Effector memory CD8-positive, alpha-beta T cell (primary cell): Measurements from ENCODE around the gene HOXD4.

ENCODE experiments used
- ATAC-seq: fragments of 150-1000 bp; cut with Tn5 transposase; replicated peaks from 2 replicates; pipeline ENCODE4 v1.10.0; 2021; ENCODE audit warnings: mild to moderate bottlenecking, moderate library complexity
- DNase-seq, 3 experiments: peaks; one replicate each; pipeline ENCODE4 v3.0.0; 2021
- H3K27ac Mint-ChIP-seq, 2 donors: one replicate each; pipeline ENCODE4 v1.8.0; 2022; ENCODE audit warnings: mild to moderate bottlenecking in 2 of 2, mixed read lengths in 2 of 2, moderate library complexity in 2 of 2
- H3K27me3 Mint-ChIP-seq, 2 donors: one replicate each; pipeline ENCODE4 v1.8.0; 2022; ENCODE audit warnings: mixed read lengths in 2 of 2
- H3K36me3 Mint-ChIP-seq: one replicate; pipeline ENCODE4 v1.8.0; 2022; ENCODE audit warnings: mild to moderate bottlenecking, moderate library complexity, mixed read lengths; ENCODE audit not compliant: insufficient read depth
- H3K4me1 Mint-ChIP-seq, 2 donors: one replicate each; pipeline ENCODE4 v1.8.0; 2022; ENCODE audit warnings: low read depth in 2 of 2, mixed read lengths in 2 of 2
- H3K4me3 Mint-ChIP-seq, 2 donors: one replicate each; pipeline ENCODE4 v1.8.0; 2022; ENCODE audit warnings: mild to moderate bottlenecking in 2 of 2, mixed read lengths in 2 of 2, moderate library complexity in 2 of 2
- H3K9me3 Mint-ChIP-seq, 2 donors: one replicate each; pipeline ENCODE4 v1.8.0; 2022; ENCODE audit warnings: mixed read lengths in 2 of 2

Gene HOXD4

GRCh38 chr2:176164611-176165369 is 13.4 kb downstream of the HOXD4 start:
- Mint-ChIP-seq H3K27me3 (peaks cover 87 to 100% of the 10 kb centered on the region in 2 donors), H3K4me1 (peaks cover 3 to 10% of the 10 kb centered on the region in 2 donors), H3K36me3 (peaks cover 28% of the 10 kb centered on the region), H3K4me3 (peak overlapping the region in 1 of 2 donors; percentile 37), H3K9me3 (peaks cover 0 to 4% of the 10 kb centered on the region in 2 donors), H3K27ac (no peak overlapping the region)
- DNase-seq (no peak), ATAC-seq (no peak)

- DNase-seq (no peak), ATAC-seq (no peak)
- H3K27ac Mint-ChIP-seq: no peak overlapping the region
- peak overlapping the region in 1 of 2 donors; percentile 37 for H3K4me3 Mint-ChIP-seq
- H3K4me1 Mint-ChIP-seq: peaks cover 3 to 10% of the 10 kb centered on the region in 2 donors
- H3K9me3 Mint-ChIP-seq: peaks cover 0 to 4% of the 10 kb centered on the region in 2 donors
- H3K27me3 Mint-ChIP-seq: peaks cover 90 to 100% of the 10 kb centered on the region in 2 donors
- peaks cover 26% of the 10 kb centered on the region for H3K36me3 Mint-ChIP-seq
These were observed 14.2 kb downstream of the HOXD4 start for GRCh38 chr2:176165370-176166050.

- Mint-ChIP-seq H3K27ac (no peak overlapping the region), H3K27me3 (peaks cover 90 to 100% of the 10 kb centered on the region in 2 donors), H3K4me1 (peaks cover 3 to 7% of the 10 kb centered on the region in 2 donors), H3K9me3 (peaks cover 0 to 4% of the 10 kb centered on the region in 2 donors), H3K36me3 (peaks cover 19% of the 10 kb centered on the region), H3K4me3 (no peak overlapping the region)
- no peak for DNase-seq
- ATAC-seq: no peak
These were observed 14.9 kb downstream of the HOXD4 start for GRCh38 chr2:176166272-176166671.

GRCh38 chr2:176167398-176167797 is 16.0 kb downstream of the HOXD4 start:
- ATAC-seq (no peak), DNase-seq (no peak)
- Mint-ChIP-seq H3K9me3 (peaks cover 0 to 4% of the 10 kb centered on the region in 2 donors), H3K36me3 (peaks cover 19% of the 10 kb centered on the region), H3K27me3 (peaks cover 87 to 100% of the 10 kb centered on the region in 2 donors), H3K4me1 (peaks cover 3 to 9% of the 10 kb centered on the region in 2 donors), H3K27ac (no peak overlapping the region), H3K4me3 (no peak overlapping the region)

- H3K4me3 Mint-ChIP-seq: no peak overlapping the region
- no peak for DNase-seq
These were observed 17.8 kb downstream of the HOXD4 start for GRCh38 chr2:176169181-176169580.

GRCh38 chr2:176169711-176170110 is 18.4 kb downstream of the HOXD4 start:
- DNase-seq (no peak), ATAC-seq (no peak)
- peaks cover 87 to 100% of the 10 kb centered on the region in 2 donors for H3K27me3 Mint-ChIP-seq
- no peak overlapping the region for H3K4me3 Mint-ChIP-seq
- no peaks in the 10 kb centered on the region for H3K9me3 Mint-ChIP-seq
- peaks cover 0 to 4% of the 10 kb centered on the region in 2 donors for H3K4me1 Mint-ChIP-seq
- H3K36me3 Mint-ChIP-seq: peaks cover 5% of the 10 kb centered on the region
- H3K27ac Mint-ChIP-seq: no peak overlapping the region

More at GRCh38 chr2:176169181-176169580, 17.8 kb downstream of the HOXD4 start:
- H3K9me3 Mint-ChIP-seq: peaks cover 0 to 2% of the 10 kb centered on the region in 2 donors
- H3K27ac Mint-ChIP-seq: no peak overlapping the region
- H3K36me3 Mint-ChIP-seq: peaks cover 7% of the 10 kb centered on the region
- H3K4me1 Mint-ChIP-seq: peaks cover 1 to 8% of the 10 kb centered on the region in 2 donors
- peaks cover 88 to 100% of the 10 kb centered on the region in 2 donors for H3K27me3 Mint-ChIP-seq
- no peak for ATAC-seq

- no peak for ATAC-seq
- H3K36me3 Mint-ChIP-seq: no peaks in the 10 kb centered on the region
- H3K4me1 Mint-ChIP-seq: peaks cover 0 to 5% of the 10 kb centered on the region in 2 donors
- peaks cover 87 to 100% of the 10 kb centered on the region in 2 donors for H3K27me3 Mint-ChIP-seq
- no peaks in the 10 kb centered on the region for H3K9me3 Mint-ChIP-seq
- DNase-seq: no peak
- no peak overlapping the region for H3K27ac Mint-ChIP-seq
- no peak overlapping the region for H3K4me3 Mint-ChIP-seq
These were observed 19.4 kb downstream of the HOXD4 start for GRCh38 chr2:176170602-176171305.

- Mint-ChIP-seq H3K4me3 (no peak overlapping the region), H3K4me1 (peaks cover 0 to 7% of the 10 kb centered on the region in 2 donors), H3K9me3 (no peaks in the 10 kb centered on the region), H3K27me3 (peaks cover 87 to 100% of the 10 kb centered on the region in 2 donors), H3K36me3 (no peaks in the 10 kb centered on the region), H3K27ac (no peak overlapping the region)
- DNase-seq: no peak
- no peak for ATAC-seq
These were observed 20.1 kb downstream of the HOXD4 start for GRCh38 chr2:176171351-176172006.

GRCh38 chr2:176172007-176172894 is 20.9 kb downstream of the HOXD4 start:
- H3K27ac Mint-ChIP-seq: no peak overlapping the region
- H3K27me3 Mint-ChIP-seq: peaks cover 87 to 100% of the 10 kb centered on the region in 2 donors
- H3K9me3 Mint-ChIP-seq: no peaks in the 10 kb centered on the region
- H3K36me3 Mint-ChIP-seq: no peaks in the 10 kb centered on the region
- ATAC-seq (no peak), DNase-seq (no peak)
- peak overlapping the region in 1 of 2 donors; percentile 26 for H3K4me3 Mint-ChIP-seq
- H3K4me1 Mint-ChIP-seq: peaks cover 0 to 7% of the 10 kb centered on the region in 2 donors

- Mint-ChIP-seq H3K4me1 (peaks cover 0 to 8% of the 10 kb centered on the region in 2 donors), H3K9me3 (no peaks in the 10 kb centered on the region), H3K27ac (no peak overlapping the region), H3K36me3 (no peaks in the 10 kb centered on the region), H3K27me3 (peaks cover 87 to 100% of the 10 kb centered on the region in 2 donors), H3K4me3 (no peak overlapping the region)
- ATAC-seq (no peak), DNase-seq (no peak)
These were observed 21.7 kb downstream of the HOXD4 start for GRCh38 chr2:176172895-176173566.

- H3K4me3 Mint-ChIP-seq: no peak overlapping the region
- ATAC-seq (no peak), DNase-seq (no peak)
- no peak overlapping the region for H3K27ac Mint-ChIP-seq
- H3K36me3 Mint-ChIP-seq: peaks cover 2% of the 10 kb centered on the region
- peaks cover 91 to 100% of the 10 kb centered on the region in 2 donors for H3K27me3 Mint-ChIP-seq
- no peaks in the 10 kb centered on the region for H3K9me3 Mint-ChIP-seq
- H3K4me1 Mint-ChIP-seq: peaks cover 0 to 8% of the 10 kb centered on the region in 2 donors
These were observed 22.4 kb downstream of the HOXD4 start for GRCh38 chr2:176173567-176174381.
